ENCODE data around the gene CNN1.
A peak's percentile ranks its signal among the peaks of the same experiment; 100 is the strongest.
"Not testable (repeated sequence)": the region's sequence is repeated elsewhere in the genome, so short reads cannot be mapped to it uniquely, and the experiment has no call there.

CNN1 gene

GRCh38 chr19:11534948-11535347, 3.7 kb upstream of the CNN1 start:
- FAIRE-seq = no peak

DNA sequence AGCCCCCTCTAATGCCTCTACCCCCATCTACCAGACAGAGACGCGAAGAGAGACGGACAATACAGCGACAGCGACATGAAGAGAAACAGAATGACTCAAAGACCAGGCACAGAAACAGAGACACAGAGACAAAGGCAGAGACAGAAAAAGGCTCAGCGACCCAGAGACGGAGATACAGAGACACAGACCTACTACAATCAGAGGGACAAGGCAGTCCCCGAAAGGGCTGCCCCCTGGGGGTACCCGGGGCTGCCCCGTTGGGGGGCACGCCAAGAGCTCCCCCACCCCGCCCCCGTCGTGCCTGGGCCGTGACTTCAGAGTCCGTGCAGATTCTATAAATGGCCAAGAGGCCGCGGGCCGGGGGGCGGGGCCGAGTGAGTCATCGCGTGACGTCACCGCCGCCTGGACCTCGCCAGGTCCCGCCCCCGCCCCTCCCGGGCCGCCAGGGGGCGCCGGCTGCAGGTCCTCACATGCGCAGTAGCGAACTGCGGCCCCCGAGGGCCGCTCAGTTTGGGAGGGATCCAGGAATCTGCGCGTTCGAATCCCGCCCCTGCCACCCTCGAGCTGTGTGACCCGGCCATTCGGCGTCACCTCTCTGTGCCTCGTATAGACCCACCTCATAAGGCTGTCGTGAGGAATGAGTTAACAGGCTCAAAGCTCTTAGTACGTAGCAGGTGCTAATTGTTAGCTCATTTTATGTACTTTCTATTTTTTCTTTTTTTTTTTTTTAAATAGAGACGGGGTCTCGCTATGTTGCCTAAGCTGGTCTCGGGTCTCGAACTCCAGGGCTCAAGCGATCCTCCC, 2.7 kb upstream of the CNN1 start:
- no peak for FAIRE-seq

DNA sequence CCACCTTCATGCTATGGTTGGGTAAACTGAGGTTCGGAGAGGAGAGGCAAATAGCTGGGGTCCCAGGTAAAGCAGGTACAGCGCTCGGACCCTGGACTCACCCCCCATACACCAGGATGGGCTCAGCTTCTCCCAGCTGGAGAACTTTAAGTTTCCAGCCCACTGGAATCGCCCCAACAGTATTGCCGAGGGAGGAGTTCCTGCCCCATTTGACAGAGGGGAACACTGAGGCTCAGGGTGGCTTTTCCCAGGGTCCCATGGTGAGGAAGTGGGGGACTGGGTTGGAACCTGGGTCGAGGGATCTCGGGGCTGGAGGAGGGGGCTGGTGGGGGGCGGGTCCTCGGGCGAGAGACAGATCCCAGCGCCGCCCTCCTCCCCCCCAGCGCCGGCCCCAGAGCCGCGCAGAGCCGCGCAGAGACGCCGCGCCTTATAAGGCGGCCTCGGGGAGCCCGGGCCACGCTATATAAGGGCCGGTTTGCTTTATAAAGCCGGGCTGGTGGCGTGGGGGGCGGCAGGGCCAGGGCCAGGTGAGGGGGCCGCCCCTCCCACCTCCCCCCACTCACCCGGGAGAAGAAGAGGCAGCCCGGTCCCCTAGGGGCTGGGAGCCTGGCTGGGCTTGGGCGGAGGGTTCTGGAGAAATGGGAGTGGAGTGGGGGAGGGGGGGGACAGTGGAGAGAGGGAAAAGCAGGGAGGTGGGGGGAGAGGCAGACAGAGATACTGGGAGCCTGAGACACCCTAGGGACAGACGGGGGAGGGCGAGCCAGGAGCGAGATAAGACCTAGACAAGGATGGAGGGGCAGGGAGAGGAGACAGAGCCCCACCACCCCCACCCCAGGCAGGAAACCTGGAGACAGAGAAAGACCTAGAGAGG, 1.1 kb downstream of the CNN1 start:
- no peak for FAIRE-seq

GRCh38 chr19:11540645-11541044, 2.0 kb downstream of the CNN1 start:
- no peak for FAIRE-seq

DNA sequence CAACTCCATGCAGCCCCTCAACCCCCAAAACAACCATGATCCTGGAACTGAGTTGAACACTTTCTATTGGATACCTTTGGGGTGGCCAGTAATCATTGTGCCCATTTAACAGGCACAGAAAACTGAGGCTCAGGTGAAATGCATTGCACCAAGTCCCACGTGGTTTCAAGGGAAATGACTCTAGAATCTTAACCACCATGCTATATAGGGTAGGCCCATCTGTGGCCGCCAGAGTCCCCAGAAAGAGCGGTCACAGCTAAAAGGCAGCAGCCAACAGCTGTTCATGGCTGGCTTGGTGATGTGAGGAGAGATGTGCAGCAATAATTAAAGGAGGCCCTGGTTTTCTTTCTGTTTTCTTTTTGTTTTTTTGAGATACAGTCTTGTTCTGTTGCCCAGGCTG, 2.6 kb downstream of the CNN1 start:
- no peak for FAIRE-seq

DNA sequence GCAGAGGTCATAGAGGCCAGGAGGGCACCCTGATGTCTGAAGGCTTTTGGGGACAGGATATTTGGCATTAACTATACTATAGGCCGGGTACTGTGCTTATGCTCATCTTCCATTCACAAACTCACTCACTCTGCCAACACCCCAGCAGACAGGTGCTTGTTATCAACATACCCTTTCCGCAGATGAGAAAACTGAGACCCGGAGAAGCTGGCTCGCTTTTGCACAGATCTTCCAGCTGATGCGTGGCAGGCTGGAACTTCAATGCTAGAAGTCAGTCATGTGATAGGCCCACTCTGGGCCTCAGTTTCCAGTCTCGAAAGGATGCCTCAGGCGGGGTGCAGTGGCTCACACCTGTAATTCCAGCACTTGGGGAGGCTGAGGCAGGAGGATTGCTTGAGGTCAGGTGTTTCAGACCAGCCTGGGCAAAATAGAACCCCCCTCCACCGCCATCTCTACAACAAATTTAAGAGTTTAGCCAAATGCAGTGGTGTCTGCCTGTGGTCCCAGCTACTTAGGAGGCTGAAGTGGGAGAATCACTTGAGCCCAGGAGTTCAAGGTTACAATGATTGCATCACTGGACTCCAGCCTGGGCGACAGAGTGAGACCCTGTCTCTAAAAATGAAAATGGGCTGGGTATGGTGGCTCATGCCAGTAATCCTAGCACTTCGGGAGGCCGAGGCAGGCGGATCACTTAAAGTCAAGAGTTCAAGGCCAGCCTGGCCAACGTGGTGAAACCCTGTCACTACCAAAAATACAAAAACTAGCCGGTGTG, 9.5 kb downstream of the CNN1 start:
- no peak for FAIRE-seq

DNA sequence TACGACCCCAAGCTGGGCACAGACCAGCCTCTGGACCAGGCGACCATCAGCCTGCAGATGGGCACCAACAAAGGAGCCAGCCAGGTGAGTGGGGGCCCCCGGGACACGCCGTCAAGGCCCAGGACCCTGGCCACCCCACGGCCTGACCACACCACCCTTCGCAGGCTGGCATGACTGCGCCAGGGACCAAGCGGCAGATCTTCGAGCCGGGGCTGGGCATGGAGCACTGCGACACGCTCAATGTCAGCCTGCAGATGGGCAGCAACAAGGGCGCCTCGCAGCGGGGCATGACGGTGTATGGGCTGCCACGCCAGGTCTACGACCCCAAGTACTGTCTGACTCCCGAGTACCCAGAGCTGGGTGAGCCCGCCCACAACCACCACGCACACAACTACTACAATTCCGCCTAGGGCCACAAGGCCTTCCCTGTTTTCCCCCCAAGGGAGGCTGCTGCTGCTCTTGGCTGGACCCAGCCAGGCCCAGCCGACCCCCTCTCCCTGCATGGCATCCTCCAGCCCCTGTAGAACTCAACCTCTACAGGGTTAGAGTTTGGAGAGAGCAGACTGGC, 10.8 kb downstream of the CNN1 start:
- no peak for FAIRE-seq

DNA sequence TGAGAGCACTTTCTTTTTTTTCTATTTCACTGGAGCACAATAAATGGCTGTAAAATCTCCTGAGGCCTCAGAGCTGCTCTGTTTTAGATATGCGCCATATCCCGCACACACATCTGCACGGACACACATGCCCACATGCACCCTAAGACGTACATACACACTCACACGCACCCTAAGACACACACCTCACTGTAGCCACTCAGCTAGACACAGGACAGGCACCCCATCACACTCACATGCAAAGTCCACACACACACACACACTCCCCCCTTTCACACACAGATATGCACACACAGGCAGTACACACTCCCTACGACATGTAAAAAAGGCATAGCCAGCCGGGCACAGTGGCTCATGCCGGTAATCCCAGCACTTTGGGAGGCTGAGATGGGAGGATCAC, 11.6 kb downstream of the CNN1 start:
- no peak for FAIRE-seq

GRCh38 chr19:11551603-11552235, 13.1 kb downstream of the CNN1 start:
- FAIRE-seq = no peak

- no peak for FAIRE-seq
Measured at GRCh38 chr19:11552666-11553372, 14.2 kb downstream of the CNN1 start.

DNA sequence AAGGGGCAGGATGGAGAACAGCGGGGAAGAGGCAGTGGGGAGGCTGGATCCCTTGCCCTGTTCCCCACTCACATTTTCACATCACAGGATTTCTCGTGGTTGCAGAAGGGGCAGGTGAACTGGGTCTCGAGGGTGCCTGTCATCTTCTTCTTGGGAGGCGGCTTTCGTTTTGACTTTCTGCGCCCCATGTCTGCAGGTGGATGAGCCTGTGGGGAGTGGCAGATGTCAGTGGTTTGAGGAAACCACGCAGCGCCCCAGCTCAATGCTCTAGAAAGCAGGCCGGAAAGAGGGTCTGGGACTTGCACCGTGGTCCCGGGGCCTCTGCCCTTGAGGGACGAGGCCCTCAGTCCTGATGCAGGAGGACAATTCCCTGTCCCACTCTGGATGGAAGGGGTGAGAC, 15.5 kb downstream of the CNN1 start:
- no peak for FAIRE-seq

- FAIRE-seq = no peak
Measured at GRCh38 chr19:11555246-11555645, 16.6 kb downstream of the CNN1 start.

DNA sequence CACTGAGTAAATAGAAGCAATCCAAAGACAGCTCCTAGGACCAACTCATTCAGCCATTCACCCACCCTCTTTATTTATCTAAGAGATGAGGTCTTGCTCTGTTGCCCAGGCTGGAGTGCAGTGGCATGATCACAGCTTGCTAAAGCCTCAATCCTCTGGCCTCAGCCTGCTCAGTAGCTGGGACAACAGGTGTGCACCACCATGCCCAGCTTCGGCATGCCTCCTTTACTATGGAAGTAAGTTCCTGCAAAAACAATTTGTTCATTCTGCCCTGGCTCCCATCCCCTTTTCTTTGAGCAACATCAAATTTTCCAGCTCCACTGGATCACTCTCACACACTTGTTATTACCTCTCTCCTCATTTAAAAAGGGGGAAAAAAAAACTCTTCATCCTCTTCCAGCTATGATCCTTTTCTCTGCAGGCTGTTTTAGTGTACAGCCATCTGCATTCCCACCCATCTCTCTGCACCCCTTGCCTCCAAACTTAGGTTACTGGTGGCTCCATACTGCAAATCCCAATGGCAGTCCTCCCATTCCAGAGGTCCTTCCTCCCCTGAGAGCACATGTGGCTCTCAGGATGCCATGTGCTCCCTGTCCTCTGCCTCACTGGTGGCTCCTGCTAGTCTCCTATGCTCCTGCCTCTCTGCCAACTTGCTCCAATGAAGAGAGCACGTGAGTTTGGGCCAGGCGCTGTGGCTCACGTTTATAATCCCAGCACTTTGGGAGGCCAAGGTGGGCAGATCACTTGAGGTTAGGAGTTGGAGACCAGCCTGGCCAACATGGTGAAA, 18.2 kb downstream of the CNN1 start:
- no peak for FAIRE-seq

- peak; percentile 67 for FAIRE-seq
Measured at GRCh38 chr19:11558881-11559828, 20.5 kb downstream of the CNN1 start, which contains the start of gene ELOF1. TSS of gene ELOF1 (minus strand) at chr19:11559230. CDS start at chr19:11554347, 4,883 bp downstream.

- FAIRE-seq = no peak
Measured at GRCh38 chr19:11560404-11561051, 21.9 kb downstream of the CNN1 start.

DNA sequence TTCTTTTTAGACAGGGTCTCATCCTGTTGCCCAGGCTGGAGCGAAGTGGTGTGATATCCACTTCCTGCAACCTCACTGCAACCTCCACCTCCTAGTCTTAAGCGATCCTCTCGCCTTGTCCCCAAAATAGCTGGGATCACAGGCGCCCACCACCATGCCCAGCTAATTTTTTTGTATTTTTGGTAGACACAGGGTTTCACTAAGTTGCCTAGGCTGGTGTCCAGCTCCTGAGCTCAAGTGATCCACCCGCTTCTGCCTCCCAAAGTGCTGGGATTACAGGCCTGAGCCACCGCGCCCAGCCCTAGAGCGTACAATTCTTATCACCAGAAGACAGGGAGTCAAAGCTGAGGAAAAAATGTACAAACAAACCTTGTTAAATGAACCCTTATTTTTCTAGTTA, 24.9 kb downstream of the CNN1 start:
- no peak for FAIRE-seq

DNA sequence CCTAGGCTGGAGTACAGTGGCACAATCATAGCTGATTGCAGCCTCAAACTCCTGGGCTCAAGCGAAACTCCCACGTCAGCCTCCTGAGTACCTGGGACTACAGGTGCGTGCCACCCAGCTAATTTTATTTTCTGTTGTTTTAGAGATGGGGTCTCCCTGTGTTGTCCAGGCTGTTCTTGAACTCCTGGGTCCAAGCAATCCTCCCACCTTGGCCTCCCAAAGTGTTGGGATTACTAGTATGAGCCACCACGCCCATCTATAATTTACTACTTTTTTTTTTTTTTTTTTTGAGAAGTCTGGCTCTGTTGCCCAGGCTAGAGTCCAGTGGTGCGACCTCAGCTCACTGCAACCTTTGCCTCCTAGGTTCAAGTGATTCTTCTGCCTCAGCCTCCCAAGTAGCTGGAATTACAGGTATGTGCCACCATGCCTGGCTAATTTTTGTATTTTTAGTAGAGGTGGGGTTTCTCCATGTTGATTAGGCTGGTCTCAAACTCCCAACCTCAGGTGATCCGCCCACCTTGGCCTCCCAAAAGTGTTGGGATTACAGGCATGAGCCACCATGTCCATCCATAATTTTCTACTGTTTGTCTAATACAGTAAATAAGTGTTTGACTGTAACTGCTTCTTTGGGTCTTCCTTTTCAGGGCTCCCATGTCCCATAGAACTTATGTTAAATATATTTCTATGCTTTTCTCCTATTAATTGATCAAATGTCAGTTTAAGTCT, 25.6 kb downstream of the CNN1 start:
- FAIRE-seq = not testable (repeated sequence)

- not testable (repeated sequence) for FAIRE-seq
Measured at GRCh38 chr19:11565649-11565980, 27.0 kb downstream of the CNN1 start.

- FAIRE-seq = no peak
Measured at GRCh38 chr19:11566164-11566563, 27.5 kb downstream of the CNN1 start.
